ENCODE results near the gene CTU2. TPM values are rescaled to one million over a fixed set of nuclear protein-coding genes. Genes with fewer than 3 reads are reported as not detected.

CTU2 gene
- total and polyA plus RNA-seq, 2 experiments from 2014 or later: 5.9 to 19.5 TPM

GRCh38 chr16:88677721-88678120, 28.6 kb upstream of the CTU2 start:
- H3K36me3 ChIP-seq (replicated peaks; ENCODE audit: insufficient read depth, low read depth): no peaks in the 10 kb centered on the region
- no peak overlapping the region for H3K4me3 ChIP-seq
- no peaks in the 10 kb centered on the region for H3K4me1 ChIP-seq (ENCODE audit: insufficient read depth)
- no peak overlapping the region for H2AFZ ChIP-seq
- H3K27me3 ChIP-seq: no peaks in the 10 kb centered on the region
- no peaks in the 10 kb centered on the region for H4K20me1 ChIP-seq (ENCODE audit: insufficient read depth, poor library complexity, severe bottlenecking)
- no peaks in the 10 kb centered on the region for H3K79me2 ChIP-seq
- H3K9me3 ChIP-seq (ENCODE audit: low read depth): no peaks in the 10 kb centered on the region
- 88% methylated on average over 13 of the region's 13 CpGs for WGBS (ENCODE audit: low lambda C conversion rate, missing lambda C conversion rate)
- H3K9me2 ChIP-seq (replicated peaks; ENCODE audit: insufficient read depth): no peaks in the 10 kb centered on the region
- no peak for DNase-seq (ENCODE audit: low spot score)
- H3K27ac ChIP-seq: no peak overlapping the region
- H3K4me2 ChIP-seq: no peak overlapping the region
- TF ChIP-seq EZH2phosphoT487 (IDR thresholded peaks at IDR 0.05; ENCODE audit: low read depth, severe bottlenecking, unreplicated experiment): no peak
- no peak for TF ChIP-seq CTCF (IDR thresholded peaks at IDR 0.05; ENCODE audit: poor library complexity)
- no peak for TF ChIP-seq EZH2 (IDR thresholded peaks at IDR 0.05; ENCODE audit: borderline replicate concordance)

GRCh38 chr16:88678224-88678979, 27.9 kb upstream of the CTU2 start:
- no peak for DNase-seq (ENCODE audit: low spot score)
- no peaks in the 10 kb centered on the region for H3K79me2 ChIP-seq
- H3K36me3 ChIP-seq (replicated peaks; ENCODE audit: insufficient read depth, low read depth): no peaks in the 10 kb centered on the region
- H3K27ac ChIP-seq: no peak overlapping the region
- no peaks in the 10 kb centered on the region for H3K9me3 ChIP-seq (ENCODE audit: low read depth)
- H3K9me2 ChIP-seq (replicated peaks; ENCODE audit: insufficient read depth): no peaks in the 10 kb centered on the region
- H3K27me3 ChIP-seq: no peaks in the 10 kb centered on the region
- no peaks in the 10 kb centered on the region for H3K4me1 ChIP-seq (ENCODE audit: insufficient read depth)
- WGBS (ENCODE audit: low lambda C conversion rate, missing lambda C conversion rate): 81% methylated on average over 28 of the region's 32 CpGs
- H4K20me1 ChIP-seq (ENCODE audit: insufficient read depth, poor library complexity, severe bottlenecking): no peaks in the 10 kb centered on the region
- H2AFZ ChIP-seq: no peak overlapping the region
- TF ChIP-seq CTCF (IDR thresholded peaks at IDR 0.05; ENCODE audit: poor library complexity) (no peak), EZH2phosphoT487 (IDR thresholded peaks at IDR 0.05; ENCODE audit: low read depth, severe bottlenecking, unreplicated experiment) (no peak)
- no peak overlapping the region for H3K4me2 ChIP-seq
- no peak overlapping the region for H3K4me3 ChIP-seq

GRCh38 chr16:88680554-88681083, 25.7 kb upstream of the CTU2 start:
- peaks cover 3% of the 10 kb centered on the region for H3K27me3 ChIP-seq
- DNase-seq (ENCODE audit: low spot score): no peak
- WGBS (ENCODE audit: low lambda C conversion rate, missing lambda C conversion rate): 81% methylated on average over 5 of the region's 5 CpGs
- H2AFZ ChIP-seq: no peak overlapping the region
- no peak overlapping the region for H3K4me3 ChIP-seq
- H4K20me1 ChIP-seq (ENCODE audit: insufficient read depth, poor library complexity, severe bottlenecking): no peaks in the 10 kb centered on the region
- no peak overlapping the region for H3K27ac ChIP-seq
- no peak for TF ChIP-seq EZH2 (IDR thresholded peaks at IDR 0.05; ENCODE audit: borderline replicate concordance)
- no peak for TF ChIP-seq EZH2phosphoT487 (IDR thresholded peaks at IDR 0.05; ENCODE audit: low read depth, severe bottlenecking, unreplicated experiment)
- no peak for TF ChIP-seq CTCF (IDR thresholded peaks at IDR 0.05; ENCODE audit: poor library complexity)
- no peaks in the 10 kb centered on the region for H3K4me1 ChIP-seq (ENCODE audit: insufficient read depth)
- no peak overlapping the region for H3K4me2 ChIP-seq
- no peaks in the 10 kb centered on the region for H3K79me2 ChIP-seq
- H3K9me2 ChIP-seq (replicated peaks; ENCODE audit: insufficient read depth): no peaks in the 10 kb centered on the region
- no peaks in the 10 kb centered on the region for H3K36me3 ChIP-seq (replicated peaks; ENCODE audit: insufficient read depth, low read depth)
- H3K9me3 ChIP-seq (ENCODE audit: low read depth): no peaks in the 10 kb centered on the region

Measured in hepatocyte (in vitro differentiated cells).